GM13976 (cell line): ENCODE results near the gene KCNK4.

ENCODE experiments used
- DNase-seq: peaks from one replicate; pipeline ENCODE4 v3.0.0; 2012; ENCODE audit warnings: low spot score
- in situ Hi-C: fragments of 300-500 bp; cut with MboI; formaldehyde crosslinking; loops from one replicate; pipeline ENCODE4 v1.12.0; 2022; ENCODE audit warnings: low sequenced_read_pairs, mixed read lengths, inconsistent platforms; ENCODE audit not compliant: unreplicated experiment
- TF ChIP-seq, protein P1 (sequence below): IDR thresholded peaks from 2 replicates; pipeline ENCODE4 v1.5.1; 2012; ENCODE audit warnings: borderline replicate concordance, mild to moderate bottlenecking; ENCODE audit not compliant: insufficient read depth; ENCODE audit errors: extremely low read depth, missing control alignments, control extremely low read depth

The KCNK4 gene

DNA sequence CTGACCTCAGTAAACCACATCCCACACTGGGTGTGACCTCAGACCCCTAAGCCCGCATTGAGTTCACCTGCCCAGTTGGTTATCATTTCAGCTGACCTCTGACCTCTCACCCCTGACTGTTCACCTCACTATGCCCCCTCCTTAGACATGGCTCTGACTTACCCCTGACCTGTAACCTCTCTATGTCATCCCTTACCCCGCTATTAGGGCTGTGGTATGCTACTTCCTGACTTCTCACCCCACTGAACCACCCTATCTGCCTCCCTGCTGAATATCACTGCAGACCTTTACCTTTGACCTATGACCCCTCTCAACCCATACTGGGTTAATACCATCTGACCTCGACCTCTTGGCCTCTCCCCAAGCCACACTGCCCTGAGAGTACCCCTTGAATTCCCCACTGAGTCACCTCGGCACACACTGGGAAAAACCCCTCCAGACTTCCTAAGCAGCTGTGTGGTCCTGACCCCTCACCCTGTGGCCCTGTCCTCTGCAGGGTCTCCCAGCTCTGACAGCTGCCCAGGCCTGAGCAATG lies 31.5 kb upstream of the KCNK4 start:
- in situ Hi-C loops = no loop called here
- TF ChIP-seq, protein P1, sequence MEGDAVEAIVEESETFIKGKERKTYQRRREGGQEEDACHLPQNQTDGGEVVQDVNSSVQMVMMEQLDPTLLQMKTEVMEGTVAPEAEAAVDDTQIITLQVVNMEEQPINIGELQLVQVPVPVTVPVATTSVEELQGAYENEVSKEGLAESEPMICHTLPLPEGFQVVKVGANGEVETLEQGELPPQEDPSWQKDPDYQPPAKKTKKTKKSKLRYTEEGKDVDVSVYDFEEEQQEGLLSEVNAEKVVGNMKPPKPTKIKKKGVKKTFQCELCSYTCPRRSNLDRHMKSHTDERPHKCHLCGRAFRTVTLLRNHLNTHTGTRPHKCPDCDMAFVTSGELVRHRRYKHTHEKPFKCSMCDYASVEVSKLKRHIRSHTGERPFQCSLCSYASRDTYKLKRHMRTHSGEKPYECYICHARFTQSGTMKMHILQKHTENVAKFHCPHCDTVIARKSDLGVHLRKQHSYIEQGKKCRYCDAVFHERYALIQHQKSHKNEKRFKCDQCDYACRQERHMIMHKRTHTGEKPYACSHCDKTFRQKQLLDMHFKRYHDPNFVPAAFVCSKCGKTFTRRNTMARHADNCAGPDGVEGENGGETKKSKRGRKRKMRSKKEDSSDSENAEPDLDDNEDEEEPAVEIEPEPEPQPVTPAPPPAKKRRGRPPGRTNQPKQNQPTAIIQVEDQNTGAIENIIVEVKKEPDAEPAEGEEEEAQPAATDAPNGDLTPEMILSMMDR = no peak
- peak; percentile 62 for DNase-seq

DNA sequence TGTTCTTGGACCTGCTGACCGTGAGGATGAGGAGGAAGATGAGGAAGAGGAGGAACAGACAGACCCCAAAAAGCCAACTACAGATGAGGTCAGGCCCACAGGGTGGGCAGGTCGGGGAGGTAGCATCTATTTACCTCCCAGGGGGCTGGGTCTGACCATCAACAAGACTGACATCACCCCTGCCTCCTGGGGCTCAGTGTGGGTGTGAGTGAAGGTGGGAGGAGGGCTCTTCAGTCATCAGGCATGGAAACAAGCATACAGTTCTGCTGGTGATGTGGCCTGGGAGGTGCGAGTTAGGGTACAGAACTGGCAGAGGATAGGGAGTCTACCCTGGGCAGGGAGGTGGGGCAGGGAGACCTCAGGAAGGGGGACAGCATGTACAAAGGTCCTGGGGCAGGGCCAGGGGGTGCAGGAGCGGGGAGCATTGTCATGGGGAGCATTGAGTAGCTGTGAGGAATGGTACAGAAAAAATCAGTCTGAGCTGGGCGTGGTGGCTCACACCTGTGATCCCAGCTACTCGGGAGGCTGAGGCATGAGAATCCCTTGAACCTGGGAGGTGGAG lies 30.9 kb upstream of the KCNK4 start:
- TF ChIP-seq, protein P1 = no peak
- in situ Hi-C loops = no loop called here
- peak; percentile 66 for DNase-seq

DNA sequence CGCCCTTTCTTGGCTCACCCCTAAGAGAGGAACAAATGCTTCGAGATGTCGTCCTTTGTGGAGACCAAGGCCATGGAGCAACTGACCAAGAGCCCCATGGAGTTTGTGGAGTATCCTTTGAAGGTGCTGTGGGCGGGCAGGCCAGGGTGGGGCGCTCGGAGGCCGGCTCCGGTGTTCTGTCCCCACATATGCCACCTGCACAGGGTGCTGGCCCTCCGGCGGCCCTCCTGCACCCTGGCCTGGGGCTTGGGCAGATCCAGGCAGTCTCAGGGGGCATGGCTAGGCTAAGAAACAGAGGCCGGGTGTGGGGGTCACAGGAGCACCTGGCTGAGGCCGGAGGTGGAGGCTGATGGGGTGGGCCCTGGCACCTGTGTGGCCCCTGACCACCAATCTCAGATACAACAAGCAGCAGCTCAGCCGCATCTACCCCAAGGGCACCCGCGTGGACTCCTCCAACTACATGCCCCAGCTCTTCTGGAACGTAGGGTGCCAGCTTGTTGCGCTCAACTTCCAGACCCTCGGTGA lies 29.5 kb upstream of the KCNK4 start:
- TF ChIP-seq, protein P1 = no peak
- in situ Hi-C loops = no loop called here

DNA sequence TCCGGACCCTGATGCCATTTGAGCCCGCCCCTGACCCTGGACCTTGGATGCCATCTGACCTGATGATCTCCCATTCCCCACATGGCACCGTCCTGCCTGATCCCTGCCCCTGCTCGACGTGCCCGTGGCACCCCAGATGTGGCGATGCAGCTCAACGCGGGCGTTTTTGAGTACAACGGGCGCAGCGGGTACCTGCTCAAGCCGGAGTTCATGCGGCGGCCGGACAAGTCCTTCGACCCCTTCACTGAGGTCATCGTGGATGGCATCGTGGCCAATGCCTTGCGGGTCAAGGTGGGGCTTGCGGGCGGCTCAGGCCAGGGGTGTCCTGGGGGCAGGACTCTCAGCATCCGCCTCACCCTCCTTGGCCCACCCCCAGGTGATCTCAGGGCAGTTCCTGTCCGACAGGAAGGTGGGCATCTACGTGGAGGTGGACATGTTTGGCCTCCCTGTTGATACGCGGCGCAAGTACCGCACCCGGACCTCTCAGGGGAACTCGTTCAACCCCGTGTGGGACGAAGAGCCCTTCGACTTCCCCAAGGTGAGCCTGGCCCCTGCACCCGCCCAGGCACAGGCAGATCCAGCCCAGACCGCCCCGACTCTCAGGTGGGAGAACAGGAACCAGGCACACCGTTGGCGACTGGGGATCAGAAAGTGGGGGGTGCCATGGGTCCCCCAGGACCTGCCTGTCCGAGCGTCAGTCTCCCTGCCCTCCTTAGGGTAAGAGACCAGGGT lies 28.7 kb upstream of the KCNK4 start:
- in situ Hi-C loops = no loop called here

More for the DNA sequence above, 29.5 kb upstream of the KCNK4 start:
- DNase-seq = no peak

DNA sequence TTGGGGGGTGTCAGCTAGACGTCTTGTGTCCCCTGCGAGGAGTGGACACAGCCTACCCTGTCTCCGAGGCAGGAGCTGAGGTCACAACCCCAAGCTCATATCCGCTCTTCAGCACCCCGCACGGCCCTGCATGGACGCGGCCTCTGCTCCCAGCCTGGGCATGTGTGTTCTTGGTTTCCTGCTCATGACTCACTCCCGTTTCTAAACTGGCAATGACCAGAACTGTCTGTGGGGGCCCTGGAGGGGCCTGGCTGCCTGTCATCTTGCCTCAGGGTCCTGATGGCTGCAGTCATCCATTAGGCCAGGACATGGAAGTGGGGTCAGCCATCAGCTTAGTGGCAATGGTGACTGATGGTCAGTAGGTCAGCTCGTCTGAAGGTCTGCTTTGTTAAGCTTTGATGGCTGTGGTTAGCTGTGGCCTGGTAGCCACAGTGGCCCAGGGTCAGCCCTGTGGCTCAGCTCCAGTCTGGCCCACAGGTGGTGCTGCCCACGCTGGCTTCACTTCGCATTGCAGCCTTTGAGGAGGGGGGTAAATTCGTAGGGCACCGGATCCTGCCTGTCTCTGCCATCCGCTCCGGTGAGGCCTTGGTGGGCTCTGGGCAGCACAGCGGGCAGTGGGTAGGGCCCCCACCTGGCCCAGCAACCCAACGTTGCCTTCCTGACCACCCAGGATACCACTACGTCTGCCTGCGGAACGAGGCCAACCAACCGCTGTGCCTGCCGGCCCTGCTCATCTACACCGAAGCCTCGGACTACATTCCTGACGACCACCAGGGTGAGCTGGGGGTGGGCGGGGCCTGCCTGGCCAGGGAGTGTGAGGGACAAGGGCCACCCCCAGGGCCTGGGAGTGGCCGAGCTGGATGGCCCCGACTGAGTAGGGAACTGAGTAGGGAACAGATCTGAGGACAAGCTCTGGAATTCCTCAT lies 27.8 kb upstream of the KCNK4 start:
- TF ChIP-seq, protein P1 = no peak
- no peak for DNase-seq
- in situ Hi-C loops = no loop called here

More for the DNA sequence above, 28.7 kb upstream of the KCNK4 start:
- DNase-seq = no peak
- TF ChIP-seq, protein P1 = no peak

DNA sequence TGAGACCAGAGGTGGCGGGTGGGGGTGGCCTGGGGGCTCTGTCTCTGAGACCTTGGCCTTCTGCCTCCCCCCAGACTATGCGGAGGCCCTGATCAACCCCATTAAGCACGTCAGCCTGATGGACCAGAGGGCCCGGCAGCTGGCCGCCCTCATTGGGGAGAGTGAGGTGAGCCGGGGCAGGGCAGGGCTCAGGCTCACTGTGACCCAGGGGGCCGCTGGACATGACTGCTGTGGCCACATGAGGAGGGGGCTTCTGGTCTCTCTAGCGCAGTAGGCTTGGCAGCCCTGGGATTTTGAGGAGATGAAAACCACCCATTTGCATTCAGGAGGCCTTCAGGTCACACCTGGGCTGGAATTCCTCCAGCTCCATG lies 27.2 kb upstream of the KCNK4 start:
- TF ChIP-seq, protein P1 = no peak
- in situ Hi-C loops = no loop called here
- no peak for DNase-seq
